K562 (cell line): ENCODE data around the gene C1orf167. TPM values are rescaled to one million over a fixed set of nuclear protein-coding genes. Genes with fewer than 3 reads are reported as not detected.

Experiments
- ARID4B ChIP-seq: sonication (generic); formaldehyde crosslinking; IDR thresholded peaks from 2 replicates; pipeline ENCODE4 v1.8.0; 2022; ENCODE audit warnings: mild to moderate bottlenecking, missing genetic modification reagents
- CEBPG ChIP-seq, 3 experiments: fragments of 200-800 bp in 1 of 3; sonication (Bioruptor generic) in 1 of 3; sonication (generic) in 1 of 3; formaldehyde crosslinking in 1 of 3; IDR thresholded peaks in 2 of 3; conservative IDR thresholded peaks in 1 of 3; 2 replicates each; pipeline versions ENCODE4 v1.6.1 to v1.8.0; 2016 to 2022; ENCODE audit warnings: missing compliant biosample characterization in 2 of 3, missing genetic modification characterization in 2 of 3, mild to moderate bottlenecking in 1 of 3, missing genetic modification reagents in 1 of 3
- DEAF1 ChIP-seq: fragments of 450-650 bp; formaldehyde crosslinking; IDR thresholded peaks from 2 replicates; pipeline ENCODE4 v1.4.0; 2020; ENCODE audit warnings: mild to moderate bottlenecking, moderate library complexity
- E2F1 ChIP-seq: sonication (generic); formaldehyde crosslinking; IDR thresholded peaks from 2 replicates; pipeline ENCODE4 v1.8.1; 2023; ENCODE audit warnings: mild to moderate bottlenecking, missing genetic modification reagents, moderate library complexity
- KAT7 ChIP-seq: sonication (generic); formaldehyde crosslinking; IDR thresholded peaks from 2 replicates; pipeline ENCODE4 v1.8.0; 2022; ENCODE audit warnings: missing genetic modification reagents, mild to moderate bottlenecking, borderline replicate concordance
- MTA2 ChIP-seq: fragments of 450-650 bp; IDR thresholded peaks from 2 replicates; pipeline ENCODE4 v1.6.1; 2016; ENCODE audit warnings: low read depth
- NELFE ChIP-seq: IDR thresholded peaks from 2 replicates; pipeline ENCODE4 v1.6.1; 2011; ENCODE audit warnings: mild to moderate bottlenecking; ENCODE audit not compliant: insufficient read depth, insufficient read length
- NR2C2 ChIP-seq, 2 experiments: fragments of 200-800 bp in 1 of 2; sonication (Bioruptor generic) in 1 of 2; sonication (generic) in 1 of 2; formaldehyde crosslinking in 1 of 2; IDR thresholded peaks; 2 replicates each; pipeline versions ENCODE4 v1.6.1 to v1.8.0; 2016 to 2022; ENCODE audit warnings: mild to moderate bottlenecking in 1 of 2, missing compliant biosample characterization in 1 of 2, missing genetic modification characterization in 1 of 2, missing genetic modification reagents in 1 of 2
- PML ChIP-seq: IDR thresholded peaks from 2 replicates; pipeline ENCODE4 v1.6.1; 2012; ENCODE audit warnings: low read length, inconsistent platforms
- PTTG1 ChIP-seq: fragments of 450-650 bp; IDR thresholded peaks from 2 replicates; pipeline ENCODE4 v1.6.1; 2016; ENCODE audit warnings: low read depth, mild to moderate bottlenecking, missing genetic modification characterization, missing compliant biosample characterization
- SP2 ChIP-seq: IDR thresholded peaks from 2 replicates; pipeline ENCODE4 v1.6.1; 2011; ENCODE audit warnings: mild to moderate bottlenecking, low read depth, low read length, moderate library complexity; ENCODE audit not compliant: poor library complexity, severe bottlenecking; ENCODE audit errors: extremely low read depth
- SRSF3 ChIP-seq: fragments of 200-400 bp; formaldehyde crosslinking; IDR thresholded peaks from 2 replicates; pipeline ENCODE4 v1.6.1; 2016; ENCODE audit warnings: mild to moderate bottlenecking, low read length, moderate library complexity; ENCODE audit not compliant: insufficient read depth
- TRIM25 ChIP-seq: fragments of 450-650 bp; IDR thresholded peaks from 2 replicates; pipeline ENCODE4 v1.7.0; 2016; ENCODE audit warnings: borderline replicate concordance
- ZBTB17 ChIP-seq: fragments of 450-650 bp; formaldehyde crosslinking; IDR thresholded peaks from 2 replicates; pipeline ENCODE4 v1.4.0; 2020; ENCODE audit warnings: mild to moderate bottlenecking
- ZNF232 ChIP-seq: sonication (generic); formaldehyde crosslinking; IDR thresholded peaks from 2 replicates; pipeline ENCODE4 v1.8.0; 2022; ENCODE audit warnings: mild to moderate bottlenecking, missing genetic modification reagents
- ZNF586 ChIP-seq: fragments of 450-650 bp; formaldehyde crosslinking; conservative IDR thresholded peaks from 2 replicates; pipeline ENCODE4 v1.4.0; 2020; ENCODE audit warnings: mild to moderate bottlenecking, moderate library complexity
- ZNF695 ChIP-seq: fragments of 450-650 bp; formaldehyde crosslinking; IDR thresholded peaks from 2 replicates; pipeline ENCODE4 v1.4.0; 2020; ENCODE audit warnings: mild to moderate bottlenecking, moderate library complexity
- ZNF76 ChIP-seq: fragments of 250-450 bp; sonication (Bioruptor Pico); IDR thresholded peaks from 2 replicates; pipeline ENCODE4 v1.4.0; 2020; ENCODE audit warnings: mild to moderate bottlenecking, moderate library complexity, borderline replicate concordance
- polyA plus RNA-seq, 8 experiments: library from polyadenylated mRNA; depleted of rRNA in 4 of 8; stranded (reverse) in 5 of 8; unstranded in 3 of 8; fragments of >200 nt; fragmentation: Nextera tagmentation in 2 of 8; fragmentation: Illumina TruSeq in 1 of 8; extraction: Ambion mirVana in 2 of 8; extraction: Trizol in 1 of 8; gene quantifications; 2 replicates each; pipeline versions ENCODE4 v1.2.1 to v1.2.3, GENCODE V29; 2011 to 2014; ENCODE audit warnings: inconsistent platforms in 1 of 8, missing spikeins in 1 of 8
- total RNA-seq, 7 experiments: library from RNA; depleted of rRNA in 6 of 7; stranded (reverse); fragments of >200 nt in 6 of 7; fragmentation: Illumina TruSeq in 2 of 7; extraction: Trizol in 2 of 7; gene quantifications; 2 replicates each; pipeline versions ENCODE4 v1.2.1 to v1.2.3, GENCODE V29; 2011 to 2021; ENCODE audit warnings: low replicate concordance in 1 of 7

The C1orf167 gene
- total and polyA plus RNA-seq, 9 of the 15 experiments (the other 6 are each of a cell fraction or from before 2014, with no cell fraction given), result 0.22 to 0.86 (median 0.31) TPM; not detected in 2

- TF ChIP-seq SP2 (no peak), NR2C2 (CRISPR knock-in tag; IDR thresholded peaks at IDR 0.05) (no peak), NR2C2 (tag; IDR thresholded peaks at IDR 0.05) (0 out of 2 replicates have a peak, but pooled peaks have one; percentile 8), E2F1 (CRISPR knock-in tag) (no peak), PML (0 out of 2 replicates have a peak, but pooled peaks have one; percentile 5), ZNF232 (CRISPR knock-in tag) (no peak), ZNF76 (no peak), ZNF695 (no peak), ARID4B (CRISPR knock-in tag) (no peak), SRSF3 (no peak), ZBTB17 (CRISPR knock-in tag) (no peak), NELFE (no peak), KAT7 (CRISPR knock-in tag) (peak; percentile 20; the same call in 1 of the 2 replicates), DEAF1 (no peak), ZNF586 (no peak), MTA2 (no peak), TRIM25 (no peak), PTTG1 (tag) (0 out of 2 replicates have a peak, but pooled peaks have one; percentile 8), CEBPG (CRISPR knock-in tag; IDR thresholded peaks at IDR 0.05) (no peak), CEBPG (tag; conservative IDR thresholded peaks at IDR 0.05 in 1 of 2, IDR thresholded peaks at IDR 0.05 in 1 of 2) (no peak)
Observed at GRCh38 chr1:11807133-11807532, 45.1 kb downstream of the C1orf167 start (continued).
